Retinal pigment epithelial cell (primary cell): ENCODE measurements around the gene CBX1.
"Not testable (repeated sequence)": the region's sequence is repeated elsewhere in the genome, so short reads cannot be mapped to it uniquely, and the experiment has no call there.

ENCODE experiments used
- DNase-seq: peaks from one replicate; pipeline ENCODE4 v3.0.0-alpha.2; 2010; ENCODE audit warnings: low read depth
- H3K4me3 ChIP-seq: 2 replicates; pipeline ENCODE4 v1.5.1; 2011; ENCODE audit warnings: mild to moderate bottlenecking, low read length, control low read depth, moderate library complexity
- TF ChIP-seq, protein P1 (sequence below): conservative IDR thresholded peaks from 2 replicates; pipeline ENCODE4 v1.5.1; 2011; ENCODE audit warnings: low read depth, low read length, control low read depth, inconsistent platforms

CBX1 gene

DNA sequence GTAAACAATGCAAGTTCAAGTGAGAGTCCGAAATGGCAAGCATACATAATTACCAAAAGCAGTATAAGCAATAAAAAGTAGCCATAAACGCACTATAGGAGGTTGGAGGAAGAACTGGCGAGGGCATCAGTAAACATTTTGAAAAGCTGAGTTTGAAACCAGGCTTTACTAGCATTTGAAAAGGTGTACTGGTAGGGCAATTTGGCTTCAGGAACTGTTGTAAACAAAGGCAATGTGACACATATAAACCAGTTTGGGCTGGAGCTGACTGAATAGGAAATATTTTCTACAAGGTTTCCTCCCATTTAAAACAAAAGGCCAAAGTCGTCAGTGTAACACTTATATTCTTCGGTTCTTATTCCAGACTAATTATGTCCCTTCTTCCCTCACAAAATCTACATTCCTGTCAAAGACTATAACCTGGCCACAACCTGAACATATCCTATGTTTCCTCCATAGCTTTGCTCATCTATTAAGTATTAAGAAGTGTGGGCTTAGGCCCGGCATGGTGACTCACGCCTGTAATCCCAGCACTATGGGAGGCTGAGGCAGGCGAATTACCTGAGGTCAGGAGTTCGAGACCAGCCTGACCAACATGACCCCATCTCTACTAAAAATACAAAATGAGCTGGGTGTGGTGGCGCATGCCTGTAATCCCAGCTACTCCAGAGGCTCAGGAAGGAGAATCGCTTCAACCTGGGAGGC lies 7.8 kb downstream of the CBX1 start:
- no peak overlapping the region for H3K4me3 ChIP-seq
- DNase-seq, result no peak
- TF ChIP-seq, protein P1, sequence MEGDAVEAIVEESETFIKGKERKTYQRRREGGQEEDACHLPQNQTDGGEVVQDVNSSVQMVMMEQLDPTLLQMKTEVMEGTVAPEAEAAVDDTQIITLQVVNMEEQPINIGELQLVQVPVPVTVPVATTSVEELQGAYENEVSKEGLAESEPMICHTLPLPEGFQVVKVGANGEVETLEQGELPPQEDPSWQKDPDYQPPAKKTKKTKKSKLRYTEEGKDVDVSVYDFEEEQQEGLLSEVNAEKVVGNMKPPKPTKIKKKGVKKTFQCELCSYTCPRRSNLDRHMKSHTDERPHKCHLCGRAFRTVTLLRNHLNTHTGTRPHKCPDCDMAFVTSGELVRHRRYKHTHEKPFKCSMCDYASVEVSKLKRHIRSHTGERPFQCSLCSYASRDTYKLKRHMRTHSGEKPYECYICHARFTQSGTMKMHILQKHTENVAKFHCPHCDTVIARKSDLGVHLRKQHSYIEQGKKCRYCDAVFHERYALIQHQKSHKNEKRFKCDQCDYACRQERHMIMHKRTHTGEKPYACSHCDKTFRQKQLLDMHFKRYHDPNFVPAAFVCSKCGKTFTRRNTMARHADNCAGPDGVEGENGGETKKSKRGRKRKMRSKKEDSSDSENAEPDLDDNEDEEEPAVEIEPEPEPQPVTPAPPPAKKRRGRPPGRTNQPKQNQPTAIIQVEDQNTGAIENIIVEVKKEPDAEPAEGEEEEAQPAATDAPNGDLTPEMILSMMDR, result no peak

GRCh38 chr17:48084932-48085331 lies 16.3 kb downstream of the CBX1 start:
- DNase-seq, result no peak
- H3K4me3 ChIP-seq, result no peak overlapping the region
- TF ChIP-seq, protein P1, result no peak

DNA sequence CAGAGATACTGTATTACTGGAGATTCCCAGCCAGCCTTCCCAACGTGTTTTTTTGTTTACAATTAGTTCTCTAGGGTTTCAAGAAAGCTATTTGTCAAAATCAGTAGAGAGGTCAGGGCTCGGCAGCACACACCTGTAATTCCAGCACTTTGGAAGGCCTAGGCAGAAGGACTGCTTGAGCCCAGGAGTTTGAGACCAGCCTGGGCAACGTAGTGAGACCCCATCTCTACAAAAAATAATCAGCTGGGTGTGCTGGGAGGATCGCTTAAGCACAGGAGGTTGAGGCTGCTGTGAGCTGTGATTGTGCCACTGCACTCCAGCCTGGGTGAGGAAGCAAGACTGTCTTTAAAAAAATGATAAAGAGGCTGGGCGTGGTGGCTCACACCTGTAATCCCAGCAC lies 19.4 kb downstream of the CBX1 start:
- TF ChIP-seq, protein P1, result no peak
- no peak overlapping the region for H3K4me3 ChIP-seq
- DNase-seq, result no peak

DNA sequence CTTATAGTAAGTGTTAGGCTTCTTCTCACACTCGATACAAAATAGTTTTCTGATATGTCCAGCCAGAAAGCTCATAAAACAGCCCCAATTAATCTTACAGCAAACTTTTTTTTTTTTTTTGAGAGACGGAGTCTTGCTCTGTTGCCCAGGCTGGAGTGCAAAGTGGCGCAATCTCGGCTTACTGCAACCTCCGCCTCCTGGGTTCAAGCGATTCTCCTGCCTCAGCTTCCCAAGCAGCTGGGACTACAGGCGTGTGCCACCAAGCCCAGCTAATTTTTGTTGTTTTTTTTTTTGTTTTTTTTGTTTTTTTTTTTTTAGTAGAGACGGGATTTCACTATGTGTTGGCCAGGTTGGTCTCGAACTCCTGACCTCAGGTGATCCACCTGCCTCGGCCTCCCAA lies 24.1 kb downstream of the CBX1 start:
- H3K4me3 ChIP-seq, DNase-seq: not testable (repeated sequence)

DNA sequence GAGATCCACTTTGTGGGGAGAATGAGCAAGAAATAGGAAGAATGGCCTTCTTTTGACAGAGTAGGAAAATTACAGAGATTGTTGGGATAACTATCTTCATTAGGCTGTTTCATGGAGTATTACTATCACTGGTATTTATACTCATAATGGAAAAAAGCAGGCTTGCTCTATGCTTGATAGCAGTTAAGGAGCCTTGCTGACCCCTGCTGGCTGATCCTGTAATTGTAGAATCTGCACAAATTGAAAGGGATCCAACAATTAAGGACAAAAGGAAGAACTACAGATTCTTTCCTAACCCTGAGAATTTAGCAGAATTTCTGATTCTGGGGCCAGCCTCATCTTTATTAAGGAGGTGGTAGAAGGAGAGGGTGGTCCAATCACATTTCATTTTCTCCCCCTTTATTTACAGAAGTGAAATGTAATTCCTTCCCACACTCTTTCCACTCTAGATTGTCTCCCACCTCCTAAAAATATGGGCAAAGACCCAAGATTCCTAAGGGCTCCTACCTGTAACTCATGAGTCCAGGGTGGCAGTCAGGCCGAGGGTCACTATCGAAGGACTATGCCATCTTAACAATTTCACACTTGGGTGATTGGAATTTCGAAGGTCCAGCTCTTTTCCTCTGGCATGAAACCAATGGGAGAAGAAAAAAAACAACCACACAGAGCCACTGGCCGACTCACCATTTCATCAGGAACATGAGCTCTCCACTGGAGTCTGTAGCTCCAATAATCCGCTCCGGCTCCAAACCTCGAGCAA lies 26.8 kb downstream of the CBX1 start:
- TF ChIP-seq, protein P1, result peak; percentile 81

GRCh38 chr17:48073566-48074094 lies 27.6 kb downstream of the CBX1 start:
- DNase-seq, H3K4me3 ChIP-seq: not testable (repeated sequence)

More for the DNA sequence above, 26.8 kb downstream of the CBX1 start:
- no peak overlapping the region for H3K4me3 ChIP-seq
- no peak for DNase-seq

DNA sequence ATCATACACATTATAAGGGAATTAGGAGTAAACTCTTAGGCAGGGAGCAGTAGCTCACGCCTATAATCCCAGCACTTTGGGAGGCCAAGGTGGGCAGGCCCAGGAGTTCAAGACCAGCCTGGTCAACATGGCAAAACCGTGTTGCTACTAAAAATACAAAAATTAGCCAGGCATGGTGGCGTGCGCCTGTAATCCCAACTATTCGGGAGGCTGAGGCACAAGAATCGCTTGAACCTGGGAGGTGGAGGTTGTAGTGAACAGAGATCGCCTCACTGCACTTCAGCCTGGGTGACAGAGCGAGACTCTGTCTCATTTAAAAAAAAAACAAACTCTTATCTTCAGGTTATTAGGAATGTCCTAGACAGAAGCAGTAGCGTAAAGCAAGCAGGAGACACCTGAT lies 28.5 kb downstream of the CBX1 start:
- not testable (repeated sequence) for DNase-seq, H3K4me3 ChIP-seq

DNA sequence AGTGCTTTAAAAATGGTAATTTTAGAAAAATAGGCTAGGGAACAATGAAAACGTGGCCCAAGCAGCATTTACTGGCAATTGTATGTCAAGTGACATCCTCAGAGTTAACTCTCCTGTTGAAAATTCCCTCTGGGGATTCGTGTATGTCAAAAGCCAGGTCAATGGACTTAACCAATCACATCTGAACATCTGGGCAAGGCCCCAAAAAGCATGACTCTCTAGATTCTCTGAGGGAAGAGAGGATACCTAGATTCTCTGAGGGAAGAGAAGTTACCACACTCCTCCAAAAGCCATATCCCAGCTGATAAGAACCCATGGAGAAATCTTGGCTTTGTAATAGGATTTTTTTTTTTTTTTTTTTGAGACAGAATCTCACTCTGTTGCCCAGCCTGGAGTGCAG lies 29.6 kb downstream of the CBX1 start:
- TF ChIP-seq, protein P1, result no peak
- no peak for DNase-seq
- no peak overlapping the region for H3K4me3 ChIP-seq
